Smooth muscle cell (in vitro differentiated cells): ENCODE results near the gene EML1. TPM values are rescaled to one million over a fixed set of nuclear protein-coding genes. Genes with fewer than 3 reads are reported as not detected.

Experiments
- DNase-seq: peaks from one replicate; lab custom pipeline; 2025; ENCODE audit not compliant: unreplicated experiment; lab: John Stamatoyannopoulos, UW
- H2AFZ ChIP-seq: fragments of 200-600 bp; sonication (generic); 2 replicates; pipeline ENCODE4 v1.6.0; 2016; ENCODE audit warnings: antibody characterized with exemption, low read depth, mild to moderate bottlenecking
- H3F3A ChIP-seq: fragments of 200-600 bp; sonication (generic); 2 replicates; pipeline ENCODE4 v1.6.0; 2017; ENCODE audit warnings: antibody characterized with exemption, low read depth
- H3K27ac ChIP-seq: fragments of 200-600 bp; sonication (generic); 2 replicates; pipeline ENCODE4 v1.5.1; 2016; ENCODE audit warnings: low read depth, mild to moderate bottlenecking
- H3K27me3 ChIP-seq: fragments of 200-600 bp; sonication (generic); 2 replicates; pipeline ENCODE4 v1.6.1; 2016; ENCODE audit warnings: low read depth, mild to moderate bottlenecking
- H3K36me3 ChIP-seq: fragments of 200-600 bp; sonication (generic); 2 replicates; pipeline ENCODE4 v1.5.1; 2016; ENCODE audit warnings: low read depth
- H3K4me1 ChIP-seq: fragments of 200-600 bp; sonication (generic); 2 replicates; pipeline ENCODE4 v1.5.1; 2016; ENCODE audit warnings: low read depth
- H3K4me2 ChIP-seq: fragments of 200-600 bp; sonication (generic); 2 replicates; pipeline ENCODE4 v1.6.0; 2016; ENCODE audit warnings: mild to moderate bottlenecking
- H3K4me3 ChIP-seq: fragments of 200-600 bp; sonication (generic); 2 replicates; pipeline ENCODE4 v1.5.1; 2016; ENCODE audit warnings: mild to moderate bottlenecking
- H3K79me2 ChIP-seq: fragments of 200-600 bp; sonication (generic); 2 replicates; pipeline ENCODE4 v1.6.0; 2016; ENCODE audit warnings: low read depth, mild to moderate bottlenecking
- H3K9ac ChIP-seq: fragments of 200-600 bp; sonication (generic); 2 replicates; pipeline ENCODE4 v1.6.0; 2016; ENCODE audit warnings: low read depth
- H3K9me3 ChIP-seq: fragments of 200-600 bp; sonication (generic); replicated peaks from 2 replicates; pipeline ENCODE4 v1.5.1; 2016; ENCODE audit warnings: low read depth
- H4K20me1 ChIP-seq: fragments of 200-600 bp; sonication (generic); 2 replicates; pipeline ENCODE4 v1.6.0; 2016; ENCODE audit warnings: low read depth
- CTCF ChIP-seq: fragments of 200-600 bp; sonication (generic); IDR thresholded peaks from 2 replicates; pipeline ENCODE4 v1.5.1; 2017; ENCODE audit warnings: borderline replicate concordance, mild to moderate bottlenecking, antibody characterized with exemption; ENCODE audit not compliant: insufficient read depth, poor library complexity, severe bottlenecking
- WGBS: methylation state at CpG from one replicate; pipeline ENCODE4 v1.1.7; 2016; ENCODE audit warnings: low lambda C conversion rate; 5-methylcytosine and 5-hydroxymethylcytosine counted together
- polyA plus RNA-seq: library from polyadenylated mRNA; unstranded; fragments of >200 nt; fragmentation: Nextera tagmentation; extraction: Ambion mirVana; gene quantifications from 2 replicates; pipeline ENCODE4 v1.2.1, GENCODE V29; 2016
- total RNA-seq: library from RNA; depleted of rRNA; stranded (reverse); fragments of >200 nt; gene quantifications from 2 replicates; pipeline ENCODE4 v1.2.3, GENCODE V29; 2014

EML1 gene
- total and polyA plus RNA-seq, 2 experiments from 2014 or later: 13.0 to 31.2 TPM

- WGBS: 62% methylated on average over 7 of the region's 7 CpGs
- peak; percentile 80 for TF ChIP-seq CTCF
- Histone ChIP-seq H3K4me3 (no peak overlapping the region), H3K4me1 (peaks cover 40% of the 10 kb centered on the region), H3F3A (peaks cover 7% of the 10 kb centered on the region), H3K36me3 (no peaks in the 10 kb centered on the region), H4K20me1 (peaks cover 27% of the 10 kb centered on the region), H3K9me3 (no peaks in the 10 kb centered on the region), H3K27me3 (peaks cover 10% of the 10 kb centered on the region), H2AFZ (no peak overlapping the region), H3K27ac (no peak overlapping the region), H3K79me2 (no peaks in the 10 kb centered on the region), H3K4me2 (no peak overlapping the region), H3K9ac (no peak overlapping the region)
- DNase-seq: no peak
These were observed 91.8 kb downstream of the EML1 start for GRCh38 chr14:99884834-99885648.

GRCh38 chr14:99885649-99885958 is 92.4 kb downstream of the EML1 start:
- Histone ChIP-seq H3K9ac (no peak overlapping the region), H3K79me2 (no peaks in the 10 kb centered on the region), H3K4me1 (peaks cover 39% of the 10 kb centered on the region), H3K4me2 (no peak overlapping the region), H4K20me1 (peaks cover 21% of the 10 kb centered on the region), H2AFZ (no peak overlapping the region), H3K27ac (no peak overlapping the region), H3K27me3 (peaks cover 10% of the 10 kb centered on the region), H3K9me3 (no peaks in the 10 kb centered on the region), H3F3A (peaks cover 2% of the 10 kb centered on the region), H3K36me3 (no peaks in the 10 kb centered on the region), H3K4me3 (no peak overlapping the region)
- TF ChIP-seq CTCF: no peak
- 70% methylated on average over 3 of the region's 3 CpGs for WGBS
- DNase-seq: no peak

- no peaks in the 10 kb centered on the region for H3K79me2 ChIP-seq
- H3K36me3 ChIP-seq: no peaks in the 10 kb centered on the region
- WGBS: 95% methylated on average over 9 of the region's 9 CpGs
- no peaks in the 10 kb centered on the region for H3F3A ChIP-seq
- no peaks in the 10 kb centered on the region for H3K9me3 ChIP-seq
- H3K4me1 ChIP-seq: peaks cover 37% of the 10 kb centered on the region
- H3K27ac ChIP-seq: no peak overlapping the region
- no peak for TF ChIP-seq CTCF
- no peak overlapping the region for H3K4me3 ChIP-seq
- H3K27me3 ChIP-seq: peaks cover 10% of the 10 kb centered on the region
- peaks cover 10% of the 10 kb centered on the region for H4K20me1 ChIP-seq
- DNase-seq: no peak
- H3K9ac ChIP-seq: no peak overlapping the region
- no peak overlapping the region for H3K4me2 ChIP-seq
- H2AFZ ChIP-seq: no peak overlapping the region
These were observed 94.2 kb downstream of the EML1 start for GRCh38 chr14:99887407-99887806.

GRCh38 chr14:99888149-99888548 is 94.9 kb downstream of the EML1 start:
- H3K4me2 ChIP-seq: no peak overlapping the region
- H2AFZ ChIP-seq: no peak overlapping the region
- H3K9ac ChIP-seq: no peak overlapping the region
- no peak for TF ChIP-seq CTCF
- no peak for DNase-seq
- H3K27me3 ChIP-seq: peaks cover 10% of the 10 kb centered on the region
- no peaks in the 10 kb centered on the region for H3K79me2 ChIP-seq
- no peaks in the 10 kb centered on the region for H3K9me3 ChIP-seq
- peaks cover 10% of the 10 kb centered on the region for H4K20me1 ChIP-seq
- 98% methylated on average over 5 of the region's 5 CpGs for WGBS
- H3F3A ChIP-seq: no peaks in the 10 kb centered on the region
- H3K4me1 ChIP-seq: peaks cover 37% of the 10 kb centered on the region
- H3K4me3 ChIP-seq: no peak overlapping the region
- no peak overlapping the region for H3K27ac ChIP-seq
- H3K36me3 ChIP-seq: no peaks in the 10 kb centered on the region
